Activated CD8-positive, alpha-beta T cell treated with anti-CD3 and anti-CD28 coated beads for 36 hours (primary cell): ENCODE results near the gene MAEL. TPM values are rescaled to one million over a fixed set of nuclear protein-coding genes. Genes with fewer than 3 reads are reported as not detected.

Source experiments
- ATAC-seq: fragments of 200-7000 bp; cut with Tn5 transposase; one replicate; pipeline ENCODE4 v1.10.0; 2021; ENCODE audit warnings: mild to moderate bottlenecking, moderate library complexity
- CTCF ChIA-PET: fragments of 350-600 bp; sonication (Branson Sonifier 250); formaldehyde crosslinking; loops from one replicate; lab custom pipeline; 2021; ENCODE audit warnings: antibody characterized with exemption; lab: Charles Lee
- POLR2A ChIA-PET: fragments of 350-600 bp; sonication (Branson Sonifier 250); formaldehyde crosslinking; loops from one replicate; lab custom pipeline; 2021; ENCODE audit warnings: antibody characterized with exemption; lab: Charles Lee
- DNase-seq: peaks from one replicate; pipeline ENCODE4 v3.0.0-alpha.2; 2020
- H3K27ac Mint-ChIP-seq: one replicate; pipeline ENCODE4 v1.8.0; 2021; ENCODE audit warnings: mild to moderate bottlenecking, mixed read lengths
- H3K27me3 Mint-ChIP-seq: one replicate; pipeline ENCODE4 v1.8.0; 2021; ENCODE audit warnings: mixed read lengths
- H3K36me3 Mint-ChIP-seq: one replicate; pipeline ENCODE4 v1.8.0; 2021; ENCODE audit warnings: low read depth, mixed read lengths
- H3K4me1 Mint-ChIP-seq: one replicate; pipeline ENCODE4 v1.8.0; 2021; ENCODE audit warnings: low read depth, mixed read lengths
- H3K4me3 Mint-ChIP-seq: one replicate; pipeline ENCODE4 v1.8.0; 2021; ENCODE audit warnings: mild to moderate bottlenecking, moderate library complexity, mixed read lengths
- H3K9me3 Mint-ChIP-seq: one replicate; pipeline ENCODE4 v1.8.0; 2021; ENCODE audit warnings: mixed read lengths
- CTCF ChIP-seq: fragments of 200-600 bp; IDR thresholded peaks from one replicate; pipeline ENCODE4 v1.8.0; 2022; ENCODE audit warnings: antibody characterized with exemption, mild to moderate bottlenecking
- intact Hi-C: fragments of 100-400 bp; cut with micrococcal nuclease; formaldehyde crosslinking; loops from one replicate; pipeline ENCODE4 v1.10.0; 2022
- total RNA-seq, 2 experiments: library from RNA; stranded (reverse); gene quantifications; one replicate each; pipeline ENCODE4 v1.2.3, GENCODE V29; 2021

The MAEL gene
- total RNA-seq, 2 experiments from 2014 or later: 0.29 TPM; not detected in 1

- ChIA-PET POLR2A (no interaction called here), CTCF (interaction anchor here (0.7 to 18.6 kb wide), 5 partner anchors 59 to 468 kb away, joined by 3 to 863 read pairs (median 4); partner anchors contain the start of genes POU2F1 and TADA1)
- Mint-ChIP-seq H3K4me1 (no peaks in the 10 kb centered on the region), H3K27ac (no peak overlapping the region), H3K27me3 (no peaks in the 10 kb centered on the region), H3K36me3 (no peaks in the 10 kb centered on the region), H3K4me3 (no peak overlapping the region), H3K9me3 (no peaks in the 10 kb centered on the region)
- DNase-seq (no peak), ATAC-seq (no peak)
- no peak for TF ChIP-seq CTCF
- intact Hi-C loops: loop anchor here (5.0 to 10.0 kb wide), 4 partner anchors 62 to 489 kb away; partner anchors contain the start of genes CREG1 and POU2F1
Observed at GRCh38 chr1:167065471-167065870, 76.4 kb downstream of the MAEL start.

- no peaks in the 10 kb centered on the region for H3K9me3 Mint-ChIP-seq
- intact Hi-C loops: loop anchor here (5.0 to 10.0 kb wide), 4 partner anchors 61 to 488 kb away; partner anchors contain the start of genes CREG1 and POU2F1
- TF ChIP-seq CTCF: peak; percentile 99
- ATAC-seq (peak; percentile 99), DNase-seq (peak; percentile 83)
- H3K36me3 Mint-ChIP-seq: no peaks in the 10 kb centered on the region
- peak overlapping the region; percentile 18 for H3K4me3 Mint-ChIP-seq
- no peaks in the 10 kb centered on the region for H3K27me3 Mint-ChIP-seq
- ChIA-PET POLR2A (no interaction called here), CTCF (interaction anchor here (0.6 to 18.6 kb wide), 44 partner anchors 9 to 491 kb away, joined by 3 to 863 read pairs (median 4); partner anchors contain the start of genes CREG1, POU2F1 and TADA1)
- no peak overlapping the region for H3K27ac Mint-ChIP-seq
- no peaks in the 10 kb centered on the region for H3K4me1 Mint-ChIP-seq
Observed at GRCh38 chr1:167066333-167067122, 77.4 kb downstream of the MAEL start.

GRCh38 chr1:167067904-167068303, 78.8 kb downstream of the MAEL start:
- Mint-ChIP-seq H3K4me3 (no peak overlapping the region), H3K27ac (no peak overlapping the region), H3K27me3 (no peaks in the 10 kb centered on the region), H3K9me3 (no peaks in the 10 kb centered on the region), H3K36me3 (no peaks in the 10 kb centered on the region), H3K4me1 (no peaks in the 10 kb centered on the region)
- no peak for TF ChIP-seq CTCF
- no peak for DNase-seq
- no peak for ATAC-seq
- POLR2A ChIA-PET: no interaction called here
- intact Hi-C loops: loop anchor here (5.0 to 10.0 kb wide), 4 partner anchors 59 to 487 kb away; partner anchors contain the start of genes CREG1 and POU2F1
- CTCF ChIA-PET: no interaction called here

- POLR2A ChIA-PET: no interaction called here
- TF ChIP-seq CTCF: no peak
- intact Hi-C loops: loop anchor here (5.0 to 10.0 kb wide), 4 partner anchors 59 to 486 kb away; partner anchors contain the start of genes CREG1 and POU2F1
Observed at GRCh38 chr1:167068761-167069160, 79.7 kb downstream of the MAEL start.

GRCh38 chr1:167071286-167071685, 82.2 kb downstream of the MAEL start:
- no peak for DNase-seq
- TF ChIP-seq CTCF: no peak
- H3K36me3 Mint-ChIP-seq: no peaks in the 10 kb centered on the region
- no peaks in the 10 kb centered on the region for H3K27me3 Mint-ChIP-seq
- no peak overlapping the region for H3K4me3 Mint-ChIP-seq
- ChIA-PET POLR2A (no interaction called here), CTCF (interaction anchor here (1.0 kb wide), 1 partner anchor 12 kb away, joined by 3 read pairs; no protein-coding TSS in a partner anchor)
- no peak overlapping the region for H3K27ac Mint-ChIP-seq
- intact Hi-C loops: no loop called here
- no peak for ATAC-seq
- peaks cover 13% of the 10 kb centered on the region for H3K4me1 Mint-ChIP-seq
- H3K9me3 Mint-ChIP-seq: no peaks in the 10 kb centered on the region

More at GRCh38 chr1:167068761-167069160, 79.7 kb downstream of the MAEL start:
- no peaks in the 10 kb centered on the region for H3K9me3 Mint-ChIP-seq
- H3K4me3 Mint-ChIP-seq: no peak overlapping the region
- no peak overlapping the region for H3K27ac Mint-ChIP-seq
- H3K36me3 Mint-ChIP-seq: no peaks in the 10 kb centered on the region
- ATAC-seq (no peak), DNase-seq (no peak)
- no peaks in the 10 kb centered on the region for H3K4me1 Mint-ChIP-seq
- CTCF ChIA-PET: interaction anchor here (1.2 to 1.5 kb wide), 4 partner anchors 9 to 158 kb away, joined by 3 to 10 read pairs (median 4); no protein-coding TSS in a partner anchor
- H3K27me3 Mint-ChIP-seq: no peaks in the 10 kb centered on the region
